ENCODE measurements around the gene PLCD1. TPM values are rescaled to one million over a fixed set of nuclear protein-coding genes. Genes with fewer than 3 reads are reported as not detected.
"Not testable (repeated sequence)": the region's sequence is repeated elsewhere in the genome, so short reads cannot be mapped to it uniquely, and the experiment has no call there.

Gene PLCD1
- total and polyA plus RNA-seq, 2 of the 8 experiments (the other 6 are each of a cell fraction or from before 2014, with no cell fraction given), result 15.3 to 19.2 TPM

GRCh38 chr3:37988376-37988775 is 41.1 kb downstream of the PLCD1 start:
- FAIRE-seq, result not testable (repeated sequence)

More at GRCh38 chr3:37988376-37988775, 41.1 kb downstream of the PLCD1 start:
- H2BK5ac ChIP-seq (ENCODE audit: low read depth, low read length); H3K27me3 ChIP-seq (replicated peaks in 1 of 4; ENCODE audit: control insufficient read depth in 3 of 4, extremely low read depth in 1 of 4, insufficient read depth in 3 of 4, low read length in 3 of 4); H3K36me3 ChIP-seq (ENCODE audit: control insufficient read depth in 2 of 4, insufficient read depth in 4 of 4, low read length in 3 of 4); DNase-seq (ENCODE audit: low read depth in 1 of 2, low spot score in 2 of 2); H3K14ac ChIP-seq (ENCODE audit: insufficient read length); H2BK120ac ChIP-seq (replicated peaks; ENCODE audit: low read depth, low read length); H2BK20ac ChIP-seq (ENCODE audit: low read length); H2AK5ac ChIP-seq (ENCODE audit: low read depth, low read length); H3K27ac ChIP-seq (ENCODE audit: low read depth, low read length); H2BK12ac ChIP-seq (ENCODE audit: low read depth, low read length); H4K20me1 ChIP-seq (replicated peaks in 1 of 2; ENCODE audit: control insufficient read depth in 1 of 2, insufficient read depth in 2 of 2, low read length in 2 of 2); H3K56ac ChIP-seq (replicated peaks; ENCODE audit: insufficient read length, low read depth, low read length); H3K9ac ChIP-seq (replicated peaks in 1 of 4; ENCODE audit: extremely low read depth in 1 of 4, low read depth in 3 of 4, low read length in 3 of 4); H3K23ac ChIP-seq (ENCODE audit: insufficient read length); H4K5ac ChIP-seq (ENCODE audit: insufficient read length, low read depth, low read length); POLR2A ChIA-PET (ENCODE audit: partially characterized antibody); H3K23me2 ChIP-seq (ENCODE audit: low read depth, low read length); H2BK15ac ChIP-seq (ENCODE audit: low read length); H3K4me1 ChIP-seq (replicated peaks in 1 of 4; ENCODE audit: control insufficient read depth in 3 of 4, insufficient read depth in 4 of 4, low read length in 3 of 4); H3K79me1 ChIP-seq (ENCODE audit: low read depth, low read length); H3K9me3 ChIP-seq (ENCODE audit: insufficient read depth in 2 of 2, low read depth in 1 of 2, low read length in 1 of 2); H3K4me3 ChIP-seq (ENCODE audit: extremely low read depth in 1 of 4, insufficient read depth in 2 of 4, low read depth in 3 of 4, low read length in 4 of 4); H3K79me2 ChIP-seq (ENCODE audit: control insufficient read depth in 1 of 2, insufficient read depth in 2 of 2, low read length in 2 of 2); H2AFZ ChIP-seq (ENCODE audit: low read length); H4K8ac ChIP-seq (ENCODE audit: extremely low read depth, insufficient read depth, low read length); H4K91ac ChIP-seq (replicated peaks; ENCODE audit: insufficient read length, low read length); H3K4ac ChIP-seq (replicated peaks; ENCODE audit: insufficient read length, low read depth, low read length); H3K4me2 ChIP-seq (ENCODE audit: insufficient read depth in 1 of 2, low read depth in 2 of 2, low read length in 2 of 2); H3K18ac ChIP-seq (ENCODE audit: extremely low read depth, low read length): not testable (repeated sequence)
- WGBS, 2 experiments (ENCODE audit: extremely low coverage in 1 of 2, insufficient coverage in 1 of 2, insufficient read length in 1 of 2, insufficient replicate concordance in 2 of 2, low coverage in 1 of 2, low lambda C conversion rate in 2 of 2, missing lambda C conversion rate in 1 of 2), result 90% methylated on average over 10 of the region's 10 CpGs; no CpG with 5 or more reads in 1 of the 2 experiments
- CTCF ChIA-PET (ENCODE audit: partially characterized antibody), result interaction anchor here (0.9 to 9.0 kb wide), 4 partner anchors 9 to 136 kb away, joined by 4 to 134 read pairs (median 20); no protein-coding TSS in a partner anchor
